T-helper 1 cell treated with Interleukin-12 subunit alpha and Interleukin-12 subunit beta and Interleukin-4 antibody, amounts not matched to agents 30 μg/mL and 1 μg/mL, for 36 hours (primary cell): Measurements from ENCODE around the gene PARP3.
A peak's percentile ranks its signal among the peaks of the same experiment; 100 is the strongest.
"Not testable (repeated sequence)": the region's sequence is repeated elsewhere in the genome, so short reads cannot be mapped to it uniquely, and the experiment has no call there.

Experiments
- H3K27ac Mint-ChIP-seq: one replicate; pipeline ENCODE4 v1.8.0; 2021; ENCODE audit warnings: mild to moderate bottlenecking, mixed read lengths
- H3K27me3 Mint-ChIP-seq: one replicate; pipeline ENCODE4 v1.8.0; 2021; ENCODE audit warnings: low read depth, mixed read lengths
- H3K36me3 Mint-ChIP-seq: one replicate; pipeline ENCODE4 v1.8.0; 2021; ENCODE audit warnings: low read depth, mixed read lengths
- H3K4me1 Mint-ChIP-seq: one replicate; pipeline ENCODE4 v1.8.0; 2021; ENCODE audit warnings: low read depth, mixed read lengths
- H3K4me3 Mint-ChIP-seq: one replicate; pipeline ENCODE4 v1.8.0; 2021; ENCODE audit warnings: mild to moderate bottlenecking, moderate library complexity, mixed read lengths
- H3K9me3 Mint-ChIP-seq: one replicate; pipeline ENCODE4 v1.8.0; 2021; ENCODE audit warnings: mixed read lengths

PARP3 gene

DNA sequence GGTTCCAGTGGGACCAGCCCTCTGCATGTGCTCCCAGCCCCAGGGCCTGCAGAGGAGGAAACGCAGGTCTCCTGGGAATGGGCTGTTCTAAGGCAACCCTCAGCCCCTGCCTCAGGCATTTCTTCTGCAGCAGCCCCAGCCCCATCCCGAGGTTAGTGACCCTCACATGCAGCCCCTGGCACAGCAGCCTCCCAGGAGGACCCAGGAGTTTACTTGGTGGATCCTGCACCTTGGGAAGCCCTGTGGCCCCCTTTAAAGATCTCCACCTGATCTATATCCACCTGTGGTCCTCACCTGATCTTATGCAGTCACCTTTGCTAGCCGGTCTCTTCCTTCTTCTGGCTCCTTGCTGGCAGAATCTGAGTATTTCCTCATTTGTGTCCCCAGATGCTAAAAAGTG is 13.2 kb upstream of the PARP3 start:
- H3K36me3 Mint-ChIP-seq, H3K9me3 Mint-ChIP-seq, H3K27ac Mint-ChIP-seq, H3K4me1 Mint-ChIP-seq, H3K4me3 Mint-ChIP-seq, H3K27me3 Mint-ChIP-seq: not testable (repeated sequence)

DNA sequence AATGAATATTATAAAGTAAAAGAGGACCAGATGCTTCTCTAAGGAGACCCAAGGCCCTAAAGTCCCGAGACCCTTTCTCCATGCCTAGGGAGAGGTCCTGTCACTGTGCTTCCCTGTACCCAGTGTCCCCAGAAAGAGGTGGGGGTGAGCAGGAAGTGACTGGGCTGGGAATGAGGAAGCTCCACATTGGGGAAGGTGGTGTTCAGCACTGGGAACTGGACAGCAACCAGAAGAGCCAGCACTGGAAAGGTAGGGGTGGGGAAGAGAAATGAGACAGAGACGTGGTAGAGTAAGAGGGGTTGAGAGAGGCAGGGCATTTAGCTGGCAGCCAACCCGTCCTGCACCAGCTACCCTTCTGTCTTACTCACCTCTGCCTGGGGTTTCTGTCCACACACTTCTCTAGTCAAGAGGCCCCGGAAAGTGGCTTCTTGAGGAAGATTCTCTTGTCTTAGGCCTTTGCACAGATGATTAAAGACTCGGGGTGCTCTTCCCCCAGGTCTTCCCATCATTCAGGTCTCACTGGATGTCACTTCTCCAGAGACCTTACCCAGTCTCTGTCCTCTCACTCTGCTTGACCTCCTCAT is 12.7 kb upstream of the PARP3 start:
- H3K4me3 Mint-ChIP-seq: no peak overlapping the region
- no peaks in the 10 kb centered on the region for H3K4me1 Mint-ChIP-seq
- H3K27ac Mint-ChIP-seq: no peak overlapping the region
- H3K36me3 Mint-ChIP-seq: peaks cover 4% of the 10 kb centered on the region
- no peaks in the 10 kb centered on the region for H3K27me3 Mint-ChIP-seq
- H3K9me3 Mint-ChIP-seq: no peaks in the 10 kb centered on the region

DNA sequence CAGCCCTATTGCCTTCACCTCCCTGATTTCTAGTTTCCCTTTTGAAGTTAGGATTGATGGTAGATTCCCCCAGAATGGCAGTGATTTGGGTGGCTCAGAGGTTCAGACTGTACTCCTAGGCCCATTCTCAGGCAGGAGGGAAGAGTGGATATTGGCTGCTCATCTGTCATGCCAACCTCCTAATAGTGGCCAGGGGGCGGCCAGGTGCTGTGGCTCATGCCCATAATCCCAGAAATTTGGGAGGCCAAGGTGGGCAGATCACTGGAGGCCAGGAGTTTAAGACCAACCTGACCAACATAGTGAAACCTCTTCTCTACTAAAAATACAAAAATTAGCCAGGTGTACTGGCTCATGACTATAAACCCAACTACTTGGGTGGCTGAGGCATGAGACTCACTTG is 11.7 kb upstream of the PARP3 start:
- peaks cover 4% of the 10 kb centered on the region for H3K36me3 Mint-ChIP-seq
- no peak overlapping the region for H3K27ac Mint-ChIP-seq
- H3K4me3 Mint-ChIP-seq: no peak overlapping the region
- no peaks in the 10 kb centered on the region for H3K27me3 Mint-ChIP-seq
- no peaks in the 10 kb centered on the region for H3K9me3 Mint-ChIP-seq
- H3K4me1 Mint-ChIP-seq: no peaks in the 10 kb centered on the region

DNA sequence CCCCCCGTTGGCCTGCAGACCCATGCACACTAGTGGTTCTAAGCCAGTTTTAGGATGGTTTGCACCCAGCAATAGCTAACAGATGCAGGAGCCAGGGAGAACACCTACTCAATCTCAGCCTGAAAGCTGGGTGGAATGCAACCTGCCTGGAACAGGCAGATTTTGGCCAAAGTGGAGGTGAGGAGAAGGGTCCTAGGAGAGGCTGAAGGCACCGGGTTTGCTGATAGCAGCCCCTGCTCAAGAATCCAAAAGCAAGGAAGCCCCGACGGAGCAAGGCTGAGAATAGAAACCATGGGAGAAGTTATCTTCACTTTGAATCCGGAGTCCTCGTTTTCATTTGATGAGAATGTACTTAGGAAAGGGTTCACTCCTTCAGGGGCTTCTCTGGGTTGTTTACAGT is 10.4 kb upstream of the PARP3 start:
- H3K36me3 Mint-ChIP-seq: peaks cover 6% of the 10 kb centered on the region
- no peaks in the 10 kb centered on the region for H3K27me3 Mint-ChIP-seq
- H3K4me3 Mint-ChIP-seq: no peak overlapping the region
- H3K27ac Mint-ChIP-seq: no peak overlapping the region
- H3K9me3 Mint-ChIP-seq: no peaks in the 10 kb centered on the region
- H3K4me1 Mint-ChIP-seq: no peaks in the 10 kb centered on the region

- no peaks in the 10 kb centered on the region for H3K4me1 Mint-ChIP-seq
- no peaks in the 10 kb centered on the region for H3K9me3 Mint-ChIP-seq
- H3K27ac Mint-ChIP-seq: no peak overlapping the region
- peaks cover 12% of the 10 kb centered on the region for H3K36me3 Mint-ChIP-seq
- no peaks in the 10 kb centered on the region for H3K27me3 Mint-ChIP-seq
- no peak overlapping the region for H3K4me3 Mint-ChIP-seq
Observed at GRCh38 chr3:51932471-51933370, 9.4 kb upstream of the PARP3 start.

DNA sequence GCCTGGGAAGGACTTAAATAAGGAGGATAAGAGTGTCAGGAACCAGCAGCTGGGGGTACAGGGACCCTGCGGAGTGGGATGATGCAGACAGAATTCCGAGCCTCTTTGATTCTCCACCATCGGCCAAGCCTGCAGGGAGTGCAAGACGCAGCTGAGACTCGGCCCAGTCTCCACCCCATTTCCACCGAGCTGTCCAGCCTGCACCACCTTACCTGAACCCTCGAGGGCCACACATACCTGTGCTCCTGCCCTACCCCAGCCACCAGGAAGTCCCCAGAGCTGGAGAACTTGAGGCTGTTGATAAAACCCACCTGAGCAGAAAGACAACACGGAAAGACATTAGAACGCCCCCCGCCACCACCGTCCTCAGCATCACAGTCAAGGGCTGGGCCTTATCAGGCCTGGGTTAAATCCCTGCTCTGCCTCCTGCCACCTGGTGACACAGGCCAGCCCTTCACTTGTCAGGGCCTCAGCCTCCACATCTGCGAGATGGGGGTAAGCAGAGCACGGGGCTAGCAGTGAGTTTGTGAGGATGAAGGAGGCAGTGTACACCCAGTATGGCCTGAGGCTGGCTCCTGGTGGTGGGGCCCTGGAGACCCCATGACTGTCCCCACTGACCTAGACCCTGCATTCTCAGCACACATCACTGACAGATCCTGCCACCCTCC is 8.6 kb upstream of the PARP3 start:
- H3K27ac Mint-ChIP-seq: no peak overlapping the region
- H3K36me3 Mint-ChIP-seq: peaks cover 14% of the 10 kb centered on the region
- H3K27me3 Mint-ChIP-seq: no peaks in the 10 kb centered on the region
- no peaks in the 10 kb centered on the region for H3K9me3 Mint-ChIP-seq
- H3K4me1 Mint-ChIP-seq: peaks cover 3% of the 10 kb centered on the region
- H3K4me3 Mint-ChIP-seq: no peak overlapping the region

DNA sequence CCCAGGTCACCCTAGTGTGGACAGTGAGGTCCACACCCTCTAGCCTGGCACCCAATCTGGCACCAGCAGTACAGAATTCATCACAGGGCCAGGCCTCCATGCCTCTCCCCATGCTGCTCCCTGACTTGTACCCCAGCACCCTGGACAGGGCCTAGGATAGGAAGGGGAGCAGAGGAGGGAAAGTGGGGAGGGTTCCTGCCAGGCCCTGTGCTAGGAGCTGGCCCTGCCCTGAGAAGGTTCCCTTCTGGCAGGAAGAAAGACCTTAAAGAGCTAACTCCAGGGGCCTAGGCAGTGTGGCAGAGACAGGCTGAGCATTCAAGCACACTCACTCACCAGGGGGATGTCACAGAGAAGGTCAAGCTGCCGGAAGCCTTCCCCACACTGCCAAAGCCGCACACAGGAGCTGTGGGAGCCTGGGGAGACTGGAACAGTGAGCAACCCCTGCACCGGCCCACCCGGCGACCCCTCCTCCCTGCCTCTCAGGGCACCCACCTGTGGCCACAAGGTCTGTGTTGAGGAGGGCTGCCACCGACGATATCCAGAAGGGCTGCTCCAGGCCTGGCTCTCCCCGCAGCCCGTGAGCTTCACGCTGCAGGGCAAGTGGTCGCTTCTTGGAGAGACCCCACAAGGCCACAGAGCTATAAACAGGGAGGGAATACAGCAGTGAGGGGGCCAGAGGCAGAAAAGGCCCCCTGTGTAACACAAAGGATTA is 7.9 kb upstream of the PARP3 start:
- Mint-ChIP-seq H3K27ac (no peak overlapping the region), H3K27me3 (no peaks in the 10 kb centered on the region), H3K4me3 (no peak overlapping the region), H3K4me1 (peaks cover 6% of the 10 kb centered on the region), H3K9me3 (no peaks in the 10 kb centered on the region), H3K36me3 (peaks cover 14% of the 10 kb centered on the region)

DNA sequence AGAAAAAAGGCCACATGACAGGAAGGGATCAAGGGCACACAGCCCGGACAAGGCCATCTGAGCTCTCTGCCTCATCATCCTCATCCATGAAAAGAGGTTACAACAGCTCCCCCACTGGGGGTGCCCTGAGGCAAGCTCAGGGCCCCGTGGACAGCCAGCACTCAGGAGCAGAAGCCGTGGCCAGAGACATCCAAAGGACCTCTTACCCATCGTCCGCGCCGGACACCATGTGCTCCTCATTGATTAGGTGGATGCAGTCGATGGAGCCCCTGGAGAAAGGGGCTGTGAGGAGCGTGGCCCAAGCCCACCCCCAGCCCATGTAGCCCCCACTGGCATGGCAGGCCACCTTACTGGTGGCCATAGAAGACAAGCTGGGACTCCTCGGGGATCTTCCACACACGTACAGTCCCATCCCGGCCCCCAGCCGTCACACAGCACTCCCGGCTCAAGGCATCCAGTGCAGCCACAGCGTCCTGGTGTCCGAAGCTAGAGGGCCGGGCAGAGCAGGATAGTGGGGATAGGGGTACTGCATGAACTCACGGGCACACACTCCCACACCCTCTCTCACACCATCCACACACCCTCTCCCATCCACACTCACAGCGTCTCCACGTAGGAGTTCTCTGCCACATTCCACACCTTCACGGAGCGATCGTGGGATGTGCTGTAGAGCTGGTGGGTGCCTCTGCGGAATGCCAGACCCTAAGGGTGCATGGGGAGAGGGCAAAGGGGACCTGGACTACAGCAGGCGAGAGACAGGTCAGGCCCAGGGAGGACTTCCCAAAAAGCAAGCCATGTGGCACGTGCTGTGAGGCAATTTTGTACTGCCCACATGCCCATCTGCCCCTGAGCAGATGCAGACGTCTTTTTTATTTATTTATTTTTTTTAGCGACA is 6.9 kb upstream of the PARP3 start:
- H3K27ac Mint-ChIP-seq: no peak overlapping the region
- H3K27me3 Mint-ChIP-seq: no peaks in the 10 kb centered on the region
- peaks cover 8% of the 10 kb centered on the region for H3K4me1 Mint-ChIP-seq
- H3K9me3 Mint-ChIP-seq: no peaks in the 10 kb centered on the region
- no peak overlapping the region for H3K4me3 Mint-ChIP-seq
- H3K36me3 Mint-ChIP-seq: peaks cover 14% of the 10 kb centered on the region

DNA sequence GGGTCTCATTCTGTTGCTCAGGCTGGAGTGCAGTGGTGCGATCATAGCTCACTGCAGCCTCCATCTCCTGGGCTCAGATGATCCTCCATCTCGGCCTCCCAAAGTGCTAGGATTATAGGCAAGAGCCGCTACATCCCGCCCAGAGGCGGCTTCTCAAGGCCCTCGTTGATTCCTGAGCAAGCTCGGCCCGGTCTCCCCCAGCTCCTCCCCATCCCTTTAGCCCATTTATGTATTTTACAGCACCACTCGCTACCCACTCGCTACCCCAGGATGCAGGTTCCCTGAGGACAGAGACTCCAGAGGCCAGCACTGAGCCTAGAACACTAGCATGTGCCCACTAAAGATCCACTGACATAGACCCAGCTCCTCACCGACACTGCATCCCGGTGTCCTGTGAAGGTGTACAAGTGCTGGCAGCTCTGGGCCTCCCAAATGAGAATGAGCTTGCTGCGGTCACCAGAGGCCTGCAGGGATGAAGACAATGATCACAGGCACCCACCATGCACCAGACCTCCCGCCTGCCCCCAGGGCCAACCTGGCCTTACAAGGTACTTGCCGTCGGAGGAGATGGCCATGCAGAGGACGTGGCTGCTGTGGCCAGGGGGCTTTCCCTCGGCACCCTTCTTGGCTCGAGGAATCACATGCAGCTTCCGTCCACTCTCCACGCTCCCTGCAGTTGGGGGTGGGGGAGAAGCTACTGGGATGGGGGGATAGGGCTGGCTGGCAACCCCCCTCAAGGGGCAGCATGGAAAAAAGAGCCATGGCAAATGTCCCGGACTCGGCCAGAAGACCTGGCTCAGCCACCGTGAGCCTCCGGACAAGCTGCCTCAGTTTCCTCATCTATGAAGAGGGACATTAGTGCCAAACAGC is 6.0 kb upstream of the PARP3 start:
- no peak overlapping the region for H3K4me3 Mint-ChIP-seq
- no peak overlapping the region for H3K27ac Mint-ChIP-seq
- peaks cover 17% of the 10 kb centered on the region for H3K36me3 Mint-ChIP-seq
- no peaks in the 10 kb centered on the region for H3K9me3 Mint-ChIP-seq
- H3K4me1 Mint-ChIP-seq: peaks cover 17% of the 10 kb centered on the region
- H3K27me3 Mint-ChIP-seq: no peaks in the 10 kb centered on the region

DNA sequence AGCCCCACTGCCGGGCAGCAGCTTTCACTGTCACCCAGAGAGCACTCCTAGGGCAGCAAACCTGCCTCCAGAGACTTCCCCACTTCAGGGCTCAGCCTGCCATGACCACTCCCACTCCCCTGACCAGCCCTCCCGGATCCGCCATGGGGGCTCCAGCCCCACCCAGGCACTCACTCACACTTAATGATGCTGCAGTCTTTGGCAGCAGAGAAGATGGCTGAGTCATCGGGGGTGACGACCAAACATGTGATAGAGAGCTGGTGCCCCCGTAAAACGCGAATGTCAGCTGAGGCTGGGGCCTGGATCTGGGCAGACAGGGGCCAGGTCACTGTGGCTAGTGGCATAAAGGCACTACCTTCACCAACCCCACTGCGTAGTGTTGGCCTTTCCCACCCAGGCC is 5.1 kb upstream of the PARP3 start:
- Mint-ChIP-seq H3K36me3 (peaks cover 14% of the 10 kb centered on the region), H3K4me1 (peaks cover 19% of the 10 kb centered on the region), H3K27ac (no peak overlapping the region), H3K4me3 (no peak overlapping the region), H3K27me3 (no peaks in the 10 kb centered on the region), H3K9me3 (no peaks in the 10 kb centered on the region)

DNA sequence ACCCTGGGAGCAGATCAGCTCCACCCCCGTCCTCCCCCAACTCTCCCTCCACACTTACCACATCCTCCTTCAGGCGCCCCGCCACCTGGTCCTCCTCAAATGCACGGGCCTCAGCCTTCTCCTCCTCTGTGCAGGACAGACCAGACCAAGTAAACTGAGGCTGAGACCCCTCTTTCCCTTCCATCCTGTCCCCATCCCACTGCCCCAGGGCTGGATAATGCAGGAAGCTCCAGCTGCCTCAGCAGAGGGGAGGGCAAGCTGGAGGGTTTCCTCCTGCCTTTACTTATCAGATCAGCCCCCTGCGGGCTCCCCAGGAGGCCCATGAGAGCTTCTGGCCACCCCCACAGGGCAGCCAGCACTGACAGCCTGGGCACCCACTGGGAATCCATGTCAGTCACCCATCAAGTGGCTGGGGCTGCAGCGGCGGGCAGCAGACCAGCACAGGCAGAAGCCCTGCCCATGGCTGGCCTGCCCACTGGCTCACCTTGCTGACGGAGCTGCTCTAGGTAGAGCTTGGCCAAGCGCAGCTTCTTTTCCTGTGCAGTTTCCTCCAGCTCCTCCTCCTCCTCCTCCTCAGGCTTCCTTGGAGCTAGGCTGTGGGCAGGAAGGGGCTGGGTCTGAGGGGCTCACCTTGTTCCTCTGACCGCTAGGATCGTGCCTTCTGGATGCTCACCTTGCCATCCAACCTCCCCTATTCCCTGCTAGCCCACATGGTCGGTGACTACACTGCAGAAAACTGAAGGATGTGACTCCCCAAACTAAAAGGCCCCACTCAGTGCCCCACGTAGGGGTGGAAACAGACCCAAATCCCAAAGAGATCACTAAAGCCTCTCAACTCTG is 4.3 kb upstream of the PARP3 start:
- H3K27ac Mint-ChIP-seq: no peak overlapping the region
- no peaks in the 10 kb centered on the region for H3K27me3 Mint-ChIP-seq
- peaks cover 14% of the 10 kb centered on the region for H3K36me3 Mint-ChIP-seq
- no peaks in the 10 kb centered on the region for H3K9me3 Mint-ChIP-seq
- peaks cover 24% of the 10 kb centered on the region for H3K4me1 Mint-ChIP-seq
- no peak overlapping the region for H3K4me3 Mint-ChIP-seq

GRCh38 chr3:51938780-51939425 is 3.3 kb upstream of the PARP3 start:
- Mint-ChIP-seq H3K9me3 (no peaks in the 10 kb centered on the region), H3K4me3 (peak overlapping the region; percentile 8), H3K27ac (no peak overlapping the region), H3K27me3 (no peaks in the 10 kb centered on the region), H3K4me1 (peaks cover 27% of the 10 kb centered on the region), H3K36me3 (peaks cover 13% of the 10 kb centered on the region)
